Endodermal cell (in vitro differentiated cells): Measurements from ENCODE around the gene ZNF286A. TPM values are rescaled to one million over a fixed set of nuclear protein-coding genes. Genes with fewer than 3 reads are reported as not detected.
"Not testable (repeated sequence)": the region's sequence is repeated elsewhere in the genome, so short reads cannot be mapped to it uniquely, and the experiment has no call there.

Source experiments
- DNase-seq: peaks from one replicate; pipeline ENCODE4 v3.0.0-alpha.2; 2017
- H3K27ac ChIP-seq: 2 replicates; pipeline ENCODE4 v1.5.1; 2013; ENCODE audit warnings: mild to moderate bottlenecking, low read depth, low read length, moderate library complexity
- H3K27me3 ChIP-seq: 2 replicates; pipeline ENCODE4 v1.6.1; 2013; ENCODE audit warnings: mild to moderate bottlenecking, low read length, moderate library complexity; ENCODE audit not compliant: insufficient read depth, control insufficient read depth, poor library complexity, severe bottlenecking
- H3K36me3 ChIP-seq: 2 replicates; pipeline ENCODE4 v1.7.0; 2013; ENCODE audit warnings: mild to moderate bottlenecking, low read length, moderate library complexity; ENCODE audit not compliant: control insufficient read depth, insufficient read depth
- H3K4me1 ChIP-seq: one replicate; pipeline ENCODE4 v1.7.0; 2013; ENCODE audit warnings: low read length; ENCODE audit not compliant: control insufficient read depth, insufficient read depth
- H3K4me3 ChIP-seq: 2 replicates; pipeline ENCODE4 v1.5.1; 2013; ENCODE audit warnings: mild to moderate bottlenecking, low read length, moderate library complexity
- H3K9ac ChIP-seq: 2 replicates; pipeline ENCODE4 v1.6.1; 2013; ENCODE audit warnings: mild to moderate bottlenecking, low read length, moderate library complexity; ENCODE audit not compliant: poor library complexity, severe bottlenecking; ENCODE audit errors: extremely low read depth
- H3K9me3 ChIP-seq: 2 replicates; pipeline ENCODE4 v1.6.1; 2013; ENCODE audit warnings: mild to moderate bottlenecking, low read length, moderate library complexity; ENCODE audit not compliant: control insufficient read depth
- H3K27ac Mint-ChIP-seq: 2 replicates; pipeline ENCODE4 v1.8.0; 2020; ENCODE audit warnings: mixed read lengths
- H3K27me3 Mint-ChIP-seq: 2 replicates; pipeline ENCODE4 v1.8.0; 2021; ENCODE audit warnings: mild to moderate bottlenecking, mixed read lengths; ENCODE audit not compliant: insufficient read depth
- H3K36me3 Mint-ChIP-seq: 2 replicates; pipeline ENCODE4 v1.8.0; 2020; ENCODE audit warnings: low read depth, mixed read lengths
- H3K4me1 Mint-ChIP-seq: 2 replicates; pipeline ENCODE4 v1.8.0; 2020; ENCODE audit warnings: mixed read lengths
- H3K4me3 Mint-ChIP-seq: 2 replicates; pipeline ENCODE4 v1.8.0; 2020; ENCODE audit warnings: mild to moderate bottlenecking, moderate library complexity, mixed read lengths
- H3K9me3 Mint-ChIP-seq: 2 replicates; pipeline ENCODE4 v1.8.0; 2020; ENCODE audit warnings: mild to moderate bottlenecking, mixed read lengths
- WGBS, 2 experiments: methylation state at CpG; one replicate each; pipeline versions ENCODE4 v1.1.5 to v1.1.7; 2013; ENCODE audit warnings: missing lambda C conversion rate in 2 of 2, mixed read lengths in 1 of 2; ENCODE audit not compliant: insufficient coverage in 1 of 2, insufficient read length in 1 of 2; 5-methylcytosine and 5-hydroxymethylcytosine counted together
- total RNA-seq, 2 donors: library from RNA; stranded (reverse); fragmentation: NEBNext Ultra II Directional in 1 of 2; extraction: Animal tissue kit (Norgen Biotek cat#: 25700) in 1 of 2; gene quantifications; 2 replicates in 1 of 2; 3 replicates in 1 of 2; pipeline ENCODE4 v1.2.1, GENCODE V29; 2021
- TF ChIP-seq, protein P1 (sequence below): fragments of 200-600 bp; sonication (generic); conservative IDR thresholded peaks from 2 replicates; pipeline ENCODE4 v1.5.0; 2021; ENCODE audit warnings: antibody characterized with exemption, mild to moderate bottlenecking

The ZNF286A gene
- total RNA-seq, 2 donors from 2014 or later = 75.1 to 81.2 TPM

- Histone ChIP-seq H3K4me3 (peak within 1 kb of the TSS; percentile 78), H3K9ac (peak within 1 kb of the TSS; percentile 55)
- not testable (repeated sequence) for H3K4me1 ChIP-seq, H3K9me3 Mint-ChIP-seq, H3K4me1 Mint-ChIP-seq, H3K27me3 ChIP-seq, H3K27ac ChIP-seq, H3K9me3 ChIP-seq, H3K27me3 Mint-ChIP-seq, H3K36me3 ChIP-seq
- H3K27ac Mint-ChIP-seq = peak within 1 kb of the TSS; percentile 96
- H3K4me3 Mint-ChIP-seq = peak within 1 kb of the TSS; percentile 90
- 6 to 9% methylated on average over 8 to 20 of the region's 35 CpGs for WGBS, 2 experiments
- TF ChIP-seq, protein P1, sequence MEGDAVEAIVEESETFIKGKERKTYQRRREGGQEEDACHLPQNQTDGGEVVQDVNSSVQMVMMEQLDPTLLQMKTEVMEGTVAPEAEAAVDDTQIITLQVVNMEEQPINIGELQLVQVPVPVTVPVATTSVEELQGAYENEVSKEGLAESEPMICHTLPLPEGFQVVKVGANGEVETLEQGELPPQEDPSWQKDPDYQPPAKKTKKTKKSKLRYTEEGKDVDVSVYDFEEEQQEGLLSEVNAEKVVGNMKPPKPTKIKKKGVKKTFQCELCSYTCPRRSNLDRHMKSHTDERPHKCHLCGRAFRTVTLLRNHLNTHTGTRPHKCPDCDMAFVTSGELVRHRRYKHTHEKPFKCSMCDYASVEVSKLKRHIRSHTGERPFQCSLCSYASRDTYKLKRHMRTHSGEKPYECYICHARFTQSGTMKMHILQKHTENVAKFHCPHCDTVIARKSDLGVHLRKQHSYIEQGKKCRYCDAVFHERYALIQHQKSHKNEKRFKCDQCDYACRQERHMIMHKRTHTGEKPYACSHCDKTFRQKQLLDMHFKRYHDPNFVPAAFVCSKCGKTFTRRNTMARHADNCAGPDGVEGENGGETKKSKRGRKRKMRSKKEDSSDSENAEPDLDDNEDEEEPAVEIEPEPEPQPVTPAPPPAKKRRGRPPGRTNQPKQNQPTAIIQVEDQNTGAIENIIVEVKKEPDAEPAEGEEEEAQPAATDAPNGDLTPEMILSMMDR = peak; percentile 72
- peaks cover 15% of the 10 kb centered on the region for H3K36me3 Mint-ChIP-seq
- peak; percentile 89 for DNase-seq
These were observed 15.6 kb upstream of the ZNF286A start, which contains the start of gene TRIM16 for GRCh38 chr17:15683824-15684478. Gene TRIM16 (minus strand): TSS chr17:15684311. CDS start chr17:15651609, 32,702 bp downstream.

- H3K4me3 ChIP-seq, H3K27ac Mint-ChIP-seq, H3K36me3 Mint-ChIP-seq, H3K27ac ChIP-seq, H3K4me1 ChIP-seq, DNase-seq, H3K27me3 ChIP-seq, H3K9ac ChIP-seq, H3K36me3 ChIP-seq, H3K4me3 Mint-ChIP-seq, H3K27me3 Mint-ChIP-seq, H3K4me1 Mint-ChIP-seq, H3K9me3 ChIP-seq, H3K9me3 Mint-ChIP-seq: not testable (repeated sequence)
- 93% methylated on average over 1 of the region's 1 CpG; no CpG with 5 or more reads in 1 of the 2 experiments for WGBS, 2 experiments
These were observed 12.1 kb upstream of the ZNF286A start for GRCh38 chr17:15687494-15687893.

GRCh38 chr17:15698967-15699366 is 585 bp upstream of the ZNF286A start:
- peak overlapping the region; percentile 83 for H3K4me3 Mint-ChIP-seq
- not testable (repeated sequence) for H3K27me3 ChIP-seq, H3K9ac ChIP-seq, H3K4me1 ChIP-seq, DNase-seq, H3K27ac Mint-ChIP-seq, H3K9me3 Mint-ChIP-seq, H3K4me1 Mint-ChIP-seq, H3K27me3 Mint-ChIP-seq
- peaks cover 26% of the 10 kb centered on the region for H3K36me3 Mint-ChIP-seq
- Histone ChIP-seq H3K4me3 (peak overlapping the region; percentile 78), H3K36me3 (peaks cover 16% of the 10 kb centered on the region), H3K27ac (peak overlapping the region; percentile 44), H3K9me3 (peaks cover 14% of the 10 kb centered on the region)
- no CpG with 5 or more reads among the region's 3 CpGs for WGBS, 2 experiments

DNA sequence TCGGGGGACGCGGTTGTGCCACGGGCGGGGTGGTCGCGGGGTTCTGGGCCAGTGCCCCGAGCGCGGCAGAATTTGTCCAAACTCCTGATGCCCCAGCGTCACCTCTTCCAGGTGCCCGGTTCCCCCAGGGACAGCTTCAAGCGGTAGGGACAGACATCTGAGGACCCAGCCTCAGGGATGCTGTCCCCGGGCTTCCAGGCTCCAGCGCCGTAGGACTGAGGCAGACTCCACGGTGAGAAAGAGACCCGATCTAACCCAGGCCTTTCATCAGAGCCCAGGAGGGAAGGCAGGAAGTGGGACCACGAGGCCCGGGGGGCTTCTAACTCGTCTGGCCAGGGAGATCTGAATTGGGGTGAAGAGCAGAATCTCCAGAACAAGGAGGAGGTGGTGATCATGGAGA is 385 bp downstream of the ZNF286A start:
- H3K27ac Mint-ChIP-seq = peak overlapping the region; percentile 87
- H3K4me3 ChIP-seq = peak overlapping the region; percentile 78
- H3K4me1 Mint-ChIP-seq = not testable (repeated sequence)

DNA sequence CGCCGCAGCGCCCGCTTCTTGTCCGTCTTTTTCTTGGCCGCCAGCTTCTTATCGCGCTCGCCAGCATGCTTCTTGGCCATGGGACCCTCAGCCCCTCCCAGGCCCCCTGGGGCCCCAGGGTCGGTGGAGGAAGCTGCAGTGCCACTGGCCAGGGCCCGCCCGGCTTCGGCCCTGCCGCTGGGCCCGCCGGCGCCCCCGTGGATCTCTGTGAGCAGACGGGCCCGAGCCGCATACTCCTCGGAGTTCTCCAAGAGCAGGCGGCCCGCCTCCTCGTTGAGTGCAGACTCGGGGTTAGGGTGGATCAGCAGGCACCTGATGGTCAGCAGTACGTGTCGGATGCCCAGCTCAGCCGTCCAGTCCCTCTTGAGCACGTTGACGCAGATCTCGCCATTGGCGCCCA is 4.7 kb downstream of the ZNF286A start:
- H3K27me3 Mint-ChIP-seq, DNase-seq, H3K27ac Mint-ChIP-seq, H3K4me3 ChIP-seq, H3K27me3 ChIP-seq, H3K27ac ChIP-seq, H3K4me1 ChIP-seq, H3K4me1 Mint-ChIP-seq, H3K4me3 Mint-ChIP-seq, H3K9ac ChIP-seq: not testable (repeated sequence)
- Mint-ChIP-seq H3K9me3 (peaks cover 46% of the 10 kb centered on the region), H3K36me3 (peaks cover 72% of the 10 kb centered on the region)
- Histone ChIP-seq H3K9me3 (peaks cover 59% of the 10 kb centered on the region), H3K36me3 (peaks cover 58% of the 10 kb centered on the region)
- WGBS, 2 experiments = 96 to 100% methylated on average over 5 to 17 of the region's 33 CpGs

More for the DNA sequence above, 385 bp downstream of the ZNF286A start:
- peaks cover 16% of the 10 kb centered on the region for H3K9me3 ChIP-seq
- WGBS, 2 experiments = 0% methylated on average over 10 of the region's 21 CpGs; no CpG with 5 or more reads in 1 of the 2 experiments
- peak overlapping the region; percentile 53 for H3K27ac ChIP-seq
- Mint-ChIP-seq H3K4me3 (peak overlapping the region; percentile 83), H3K36me3 (peaks cover 31% of the 10 kb centered on the region)
- not testable (repeated sequence) for H3K27me3 Mint-ChIP-seq, DNase-seq, H3K27me3 ChIP-seq, H3K4me1 ChIP-seq, H3K9me3 Mint-ChIP-seq
- H3K36me3 ChIP-seq = peaks cover 17% of the 10 kb centered on the region
- H3K9ac ChIP-seq = peak overlapping the region; percentile 25

- H3K9ac ChIP-seq, H3K27ac Mint-ChIP-seq, DNase-seq, H3K27ac ChIP-seq, H3K27me3 Mint-ChIP-seq, H3K4me1 ChIP-seq, H3K27me3 ChIP-seq, H3K4me3 ChIP-seq, H3K4me1 Mint-ChIP-seq, H3K4me3 Mint-ChIP-seq: not testable (repeated sequence)
- Mint-ChIP-seq H3K36me3 (peaks cover 77% of the 10 kb centered on the region), H3K9me3 (peaks cover 51% of the 10 kb centered on the region)
- WGBS, 2 experiments = 98 to 100% methylated on average over 7 to 32 of the region's 32 CpGs
- Histone ChIP-seq H3K36me3 (peaks cover 64% of the 10 kb centered on the region), H3K9me3 (peaks cover 65% of the 10 kb centered on the region)
These were observed 5.3 kb downstream of the ZNF286A start for GRCh38 chr17:15704813-15705212.
